CD4-positive, alpha-beta T cell treated with Interleukin-17A for 1 hour (primary cell): ENCODE measurements around the gene FLRT1.
A peak's percentile ranks its signal among the peaks of the same experiment; 100 is the strongest.

Experiments used
- DNase-seq: peaks from one replicate; pipeline ENCODE4 v3.0.0-alpha.2; 2020

Gene FLRT1

DNA sequence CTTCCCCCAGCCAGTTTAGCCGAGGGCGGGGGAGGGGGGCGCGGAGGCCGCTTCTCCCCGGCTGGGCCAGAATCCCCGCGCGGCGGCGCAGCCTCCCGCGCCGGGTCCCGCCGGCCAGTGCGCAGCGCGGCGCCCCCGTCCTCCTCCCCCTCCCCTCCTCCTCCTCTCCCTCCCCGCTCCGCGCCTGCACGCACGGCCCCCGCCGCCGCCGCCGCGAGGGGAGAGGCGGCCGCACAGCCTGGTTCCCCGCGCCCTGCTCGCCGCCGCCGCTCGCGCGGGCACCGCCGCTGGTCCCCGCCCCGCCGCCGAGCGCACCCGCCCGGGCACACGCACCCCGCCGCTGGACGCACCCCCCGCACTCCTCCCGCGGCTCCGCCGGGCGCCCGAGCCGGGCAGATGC, at the start of gene FLRT1:
Gene FLRT1 (plus strand): TSS at position 356 of the 400 bp plus-strand sequence. CDS start 80,337 bp downstream, outside the sequence.
- DNase-seq, result no peak

DNA sequence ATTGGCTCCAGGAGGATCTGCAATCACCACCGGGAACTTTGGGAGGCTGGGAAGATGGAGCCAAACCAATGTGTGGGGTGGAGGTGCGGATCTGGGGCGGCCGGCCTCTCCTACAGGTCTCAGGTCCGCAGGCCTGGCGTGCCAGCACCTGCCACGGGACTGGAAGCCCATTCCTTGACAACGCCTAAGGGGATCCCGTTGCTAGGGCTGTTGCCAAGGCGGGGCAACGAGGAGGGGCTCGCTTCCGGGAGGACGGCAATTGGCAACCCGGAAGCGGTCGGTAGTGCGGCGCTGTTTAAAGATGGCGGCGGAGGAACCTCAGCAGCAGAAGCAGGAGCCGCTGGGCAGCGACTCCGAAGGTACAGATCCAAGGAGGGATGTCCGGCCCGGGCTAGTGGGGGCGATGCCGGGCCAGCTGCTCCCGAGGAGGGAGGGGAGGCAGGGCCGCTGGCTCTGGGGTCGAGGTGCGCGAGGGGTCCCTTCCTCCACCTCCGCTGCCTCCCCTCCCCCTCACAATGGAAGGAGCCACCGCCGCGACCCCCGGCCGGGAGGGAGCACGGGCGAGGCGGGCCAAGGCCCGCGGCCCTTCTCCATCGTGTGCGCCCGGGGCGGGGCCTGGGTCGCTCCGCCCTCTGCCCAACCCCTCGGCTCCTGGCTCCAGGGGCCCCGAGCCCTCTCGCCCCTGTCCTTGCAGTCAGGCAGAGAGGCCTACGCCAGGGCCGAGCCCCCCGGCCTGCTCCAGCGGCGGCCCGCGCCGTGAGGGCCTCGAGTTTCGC, 49.4 kb upstream of the FLRT1 start, which contains the start of gene OTUB1:
Gene OTUB1 (plus strand): TSS at position 283 of the 776 bp plus-strand sequence. CDS start 19 bp downstream, at position 302.
- peak; percentile 88 for DNase-seq

GRCh38 chr11:63986932-63987513, 48.7 kb upstream of the FLRT1 start:
- DNase-seq, result no peak

GRCh38 chr11:63991558-63991957, 44.2 kb upstream of the FLRT1 start:
- DNase-seq, result no peak

- DNase-seq, result no peak
Observed at GRCh38 chr11:63993100-63993499, 42.6 kb upstream of the FLRT1 start.

DNA sequence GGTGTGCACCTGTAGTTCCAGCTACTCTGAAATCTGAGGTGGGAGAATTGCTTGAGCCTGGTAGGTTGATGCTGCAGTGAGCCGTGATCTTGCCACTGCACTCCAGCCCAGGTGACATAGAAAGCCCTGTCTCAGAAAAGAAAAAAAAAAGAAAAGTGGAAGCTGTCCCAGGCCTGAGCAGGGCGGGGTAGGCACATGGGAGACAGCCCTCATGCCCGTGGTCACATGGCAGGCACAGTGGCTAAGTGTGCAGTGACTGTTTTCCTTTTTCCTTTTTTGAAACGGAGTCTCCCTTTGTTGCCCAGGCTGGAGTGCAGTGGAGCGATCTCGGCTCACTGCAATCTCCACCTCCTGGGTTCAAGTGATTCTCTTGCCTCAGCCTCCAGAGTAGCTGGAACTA, 41.7 kb upstream of the FLRT1 start:
- no peak for DNase-seq

DNA sequence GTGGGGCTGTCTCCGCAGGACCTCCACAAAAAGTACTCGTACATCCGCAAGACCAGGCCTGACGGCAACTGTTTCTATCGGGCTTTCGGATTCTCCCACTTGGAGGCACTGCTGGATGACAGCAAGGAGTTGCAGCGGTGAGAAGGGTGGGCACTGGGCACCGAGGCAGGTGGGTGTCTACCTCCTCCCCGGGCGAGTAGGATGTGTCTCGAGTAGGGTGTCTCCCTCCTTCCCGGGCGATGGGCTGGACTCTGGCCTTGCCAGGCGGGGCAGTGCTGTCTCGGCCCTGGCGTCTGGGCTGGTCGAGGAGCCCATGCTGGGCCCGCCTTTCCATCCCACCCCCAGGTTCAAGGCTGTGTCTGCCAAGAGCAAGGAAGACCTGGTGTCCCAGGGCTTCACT, 39.2 kb upstream of the FLRT1 start:
- no peak for DNase-seq

- no peak for DNase-seq
Observed at GRCh38 chr11:63997104-63997700, 38.5 kb upstream of the FLRT1 start.

DNA sequence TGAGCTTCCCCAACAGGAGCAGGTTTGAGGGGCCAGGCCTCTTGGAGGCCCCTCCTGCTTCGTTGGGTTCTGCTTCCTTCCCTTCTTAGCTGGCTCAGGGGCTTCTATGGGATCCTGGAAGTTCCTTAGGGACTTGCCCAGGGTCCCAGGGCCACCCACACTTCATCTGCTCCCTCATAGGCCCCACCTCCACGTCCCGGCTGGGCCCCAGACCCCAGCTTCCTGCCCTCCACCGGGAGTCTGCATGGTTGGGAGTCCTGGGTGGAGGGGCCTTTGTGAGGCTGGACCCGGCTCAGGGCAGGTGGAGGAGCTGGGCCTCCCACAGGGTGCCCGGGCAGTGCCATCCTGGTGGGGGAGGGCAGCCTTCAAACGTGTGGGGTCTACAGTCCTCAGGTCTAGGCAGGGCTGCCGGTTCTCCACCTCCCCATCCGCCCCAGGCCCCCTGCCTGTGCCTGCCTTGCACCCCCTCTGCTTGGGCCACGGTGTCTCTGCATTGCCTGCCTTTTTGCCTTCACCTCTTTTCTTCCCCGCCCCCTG, 37.9 kb upstream of the FLRT1 start:
- DNase-seq, result no peak

DNA sequence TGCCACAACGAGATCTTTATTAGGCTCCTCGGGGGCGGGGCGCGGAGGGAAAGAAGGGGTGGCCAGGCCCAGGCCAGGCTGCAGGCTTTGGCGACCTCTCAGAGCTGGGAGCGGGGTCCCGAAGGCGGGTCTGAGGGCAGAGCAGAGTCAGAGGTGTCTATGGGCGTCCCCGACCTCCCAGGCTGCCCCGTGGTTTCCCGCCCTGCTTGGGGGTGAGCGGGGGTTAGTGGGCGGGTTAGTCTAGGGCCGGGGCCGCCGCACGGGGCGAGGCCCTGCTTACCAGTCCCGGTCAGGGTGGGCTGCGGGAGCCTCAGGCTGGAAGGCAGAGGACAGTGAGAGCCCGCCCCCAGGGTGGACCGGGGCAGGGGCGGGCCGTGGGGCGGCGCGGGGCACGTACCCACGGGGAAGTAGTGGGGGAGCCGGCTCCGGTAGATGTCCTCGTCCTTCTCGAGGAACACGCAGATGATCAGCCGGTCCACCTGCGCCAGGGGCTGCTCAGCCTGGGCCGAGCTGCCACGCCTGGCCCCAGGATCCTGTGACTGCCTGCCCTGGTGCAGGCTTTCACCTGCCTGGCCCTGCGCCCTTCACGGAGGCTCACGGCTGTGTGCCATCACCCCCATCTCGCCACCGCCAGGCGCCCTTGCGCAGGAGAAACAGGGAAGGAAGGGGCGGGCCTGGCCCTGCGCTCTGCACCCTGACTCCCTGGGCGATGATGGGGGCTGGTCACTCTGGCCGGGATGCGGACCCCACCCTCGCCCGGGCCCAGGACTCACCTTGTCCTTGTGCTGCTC, 37.0 kb upstream of the FLRT1 start:
- DNase-seq, result no peak

- DNase-seq, result peak; percentile 68
Observed at GRCh38 chr11:63999349-64000025, 36.2 kb upstream of the FLRT1 start.

GRCh38 chr11:64000026-64000739, 35.5 kb upstream of the FLRT1 start:
- peak; percentile 72 for DNase-seq

DNA sequence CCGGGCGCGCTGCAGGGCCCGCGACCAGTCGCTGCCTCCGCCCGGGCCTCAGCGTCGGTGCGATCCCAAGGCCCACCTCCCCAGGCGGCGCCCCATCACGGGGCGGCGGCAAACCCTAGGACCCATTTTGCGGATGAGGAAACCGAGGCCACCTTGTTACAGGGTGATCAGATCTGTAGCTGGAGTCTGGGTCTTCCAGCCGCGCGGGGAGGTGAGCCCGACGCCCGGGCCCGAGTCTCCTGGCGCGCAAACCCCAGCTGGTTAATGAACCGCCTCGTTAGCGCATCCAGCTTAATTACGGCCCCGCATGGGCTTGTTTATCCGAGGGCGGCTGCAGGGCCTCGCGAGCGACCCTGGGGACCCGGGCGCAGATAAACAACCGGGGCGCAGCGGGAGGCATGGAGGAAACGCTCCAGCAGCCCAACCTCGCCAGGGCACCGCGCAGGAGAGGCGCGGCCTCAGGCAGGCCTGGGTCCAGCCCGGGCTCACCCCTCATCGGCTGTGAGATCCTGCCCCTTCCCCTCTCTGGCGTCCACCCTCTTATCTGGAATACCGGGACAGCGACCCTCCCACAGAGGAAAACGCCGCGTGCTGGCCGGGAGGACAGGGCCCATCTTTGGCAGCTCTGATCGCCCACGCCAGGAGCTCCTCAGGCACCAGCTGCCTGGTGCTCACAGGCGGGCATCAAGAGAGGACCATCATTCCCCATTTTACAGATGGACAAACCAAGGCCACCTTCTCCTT, 34.8 kb upstream of the FLRT1 start:
- no peak for DNase-seq

- DNase-seq, result no peak
Observed at GRCh38 chr11:64001484-64002420, 34.0 kb upstream of the FLRT1 start.

- DNase-seq, result no peak
Observed at GRCh38 chr11:64003807-64004589, 31.7 kb upstream of the FLRT1 start.

GRCh38 chr11:64004590-64004984, 31.1 kb upstream of the FLRT1 start:
- no peak for DNase-seq

DNA sequence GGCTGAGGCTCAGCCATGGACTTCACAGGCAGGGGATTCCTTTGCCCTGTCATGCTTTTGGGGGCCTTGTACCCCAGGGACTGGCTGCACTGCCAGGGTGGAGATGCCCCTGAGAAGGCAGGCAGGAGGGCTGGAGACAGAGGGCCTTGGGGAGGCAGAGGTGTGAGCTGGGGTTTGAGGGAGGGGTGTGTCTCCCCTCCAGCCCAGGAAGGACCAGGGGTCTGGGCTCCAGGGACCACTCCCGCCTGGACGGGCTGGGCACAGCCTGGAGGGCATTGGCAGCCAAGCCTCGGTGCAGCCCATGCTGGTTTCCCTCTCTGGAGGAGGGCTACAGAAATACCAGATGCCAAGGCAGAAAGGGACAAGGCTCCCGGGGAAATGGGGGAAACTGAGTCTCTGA, 30.0 kb upstream of the FLRT1 start:
- no peak for DNase-seq

DNA sequence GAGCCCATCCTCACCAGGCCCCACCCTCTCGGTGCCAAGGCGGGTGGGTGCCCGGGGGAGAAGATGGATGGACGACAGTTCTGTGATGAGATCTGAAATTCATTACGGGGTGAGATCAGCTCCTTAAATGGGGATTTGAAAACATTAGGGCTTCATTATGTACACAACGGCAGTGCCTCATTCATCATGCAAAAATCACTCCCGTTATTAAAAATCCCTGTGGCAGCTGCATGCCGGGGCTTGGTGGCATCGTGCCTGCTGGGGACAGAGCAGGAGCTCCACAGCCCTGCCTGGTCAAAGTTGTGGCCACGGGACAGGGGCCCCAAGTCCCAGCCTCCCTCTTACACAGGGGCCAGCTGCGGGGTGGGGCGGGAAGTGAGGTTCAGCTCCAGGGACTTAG, 29.3 kb upstream of the FLRT1 start:
- DNase-seq, result no peak

DNA sequence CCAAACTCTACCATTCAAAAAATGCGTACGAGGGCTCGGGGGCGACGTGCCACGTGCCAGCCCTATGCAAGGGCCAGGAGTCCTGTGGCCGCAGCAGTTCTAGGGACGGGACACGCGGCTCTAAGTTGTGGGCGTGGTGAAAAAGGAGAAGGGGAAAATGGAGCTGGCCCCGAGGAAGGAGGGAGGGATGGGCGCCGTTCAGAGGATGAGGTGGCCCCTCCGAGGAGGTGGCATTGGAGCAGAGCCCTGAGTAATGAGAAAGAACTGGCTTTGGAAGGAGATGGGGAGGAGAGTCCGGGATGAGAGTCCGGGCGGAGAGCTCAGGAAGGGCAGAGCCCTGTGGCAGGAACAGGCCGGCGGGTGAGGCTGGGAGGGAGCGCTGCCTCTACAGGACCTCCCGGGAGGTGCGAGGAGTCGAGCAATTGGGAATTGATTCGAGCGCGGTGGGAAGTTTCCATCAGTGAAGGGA, 28.5 kb upstream of the FLRT1 start:
- DNase-seq, result no peak
